ENCODE measurements around the gene OR10Z1. TPM values are rescaled to one million over a fixed set of nuclear protein-coding genes. Genes with fewer than 3 reads are reported as not detected.

OR10Z1 gene
- total and polyA plus RNA-seq, 2 of the 13 experiments (the other 11 are each of a cell fraction or from before 2014, with no cell fraction given): not detected

DNA sequence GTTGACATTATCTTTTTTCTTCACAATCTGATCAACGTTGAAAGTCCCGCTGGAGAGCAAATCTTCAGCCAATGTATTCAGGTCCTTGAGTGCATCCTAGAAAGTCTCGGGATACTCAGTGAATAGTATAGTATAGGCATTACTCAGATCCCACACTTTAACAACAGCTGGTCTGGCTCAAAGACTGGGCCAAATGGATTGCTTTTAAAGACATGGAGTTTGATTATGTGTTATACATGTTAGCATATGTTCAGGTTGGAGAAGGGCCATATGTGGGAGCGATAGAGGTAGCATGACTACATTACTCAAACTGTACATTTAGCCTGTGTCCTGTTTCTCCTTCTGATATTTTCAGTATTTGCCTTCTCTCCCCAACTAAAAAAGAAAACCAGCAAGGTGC lies 33.1 kb downstream of the OR10Z1 start:
- Histone ChIP-seq H3K36me3 (replicated peaks in 1 of 2; ENCODE audit: control insufficient read depth in 1 of 2, insufficient read depth in 2 of 2, low read length in 2 of 2) (no peaks in the 10 kb centered on the region), H3K27ac (ENCODE audit: extremely low read length, insufficient read depth, low read length) (no peak overlapping the region), H3K4me2 (ENCODE audit: low read depth, low read length) (no peak overlapping the region), H2AFZ (ENCODE audit: low read length) (no peak overlapping the region), H3K9me3 (ENCODE audit: low read length) (peaks cover 64% of the 10 kb centered on the region), H3K79me2 (ENCODE audit: insufficient read depth, low read length) (no peaks in the 10 kb centered on the region), H3K4me1 (ENCODE audit: insufficient read depth, low read length) (no peaks in the 10 kb centered on the region), H3K4me3 (replicated peaks in 1 of 3; ENCODE audit: insufficient read depth in 1 of 3, low read depth in 2 of 3, low read length in 3 of 3) (no peak overlapping the region), H3K27me3 (ENCODE audit: control insufficient read depth in 1 of 2, insufficient read depth in 2 of 2, low read length in 2 of 2) (no peaks in the 10 kb centered on the region), H4K20me1 (ENCODE audit: insufficient read depth, low read length) (no peaks in the 10 kb centered on the region), H3K9ac (ENCODE audit: insufficient read depth, low read depth, low read length) (no peak overlapping the region)
- 16% methylated on average over 4 of the region's 4 CpGs for WGBS (ENCODE audit: low lambda C conversion rate)
- in situ Hi-C loops (cut with HindIII; ENCODE audit: extremely low pct_ligation_motif_present, low pct_unique_long_range_greater_than_20kb): no loop called here
- ATAC-seq (no peak), DNase-seq (ENCODE audit: low spot score) (no peak), FAIRE-seq (no peak)
- POLR2A ChIA-PET: no interaction called here
- TF ChIP-seq ZNF577 (CRISPR knock-in tag; IDR thresholded peaks at IDR 0.05; ENCODE audit: borderline replicate concordance, low read depth) (no peak), SOX6 (IDR thresholded peaks at IDR 0.05) (no peak), SOX6 (CRISPR knock-in tag; IDR thresholded peaks at IDR 0.05) (no peak), ZNF383 (CRISPR knock-in tag; IDR thresholded peaks at IDR 0.05; ENCODE audit: borderline replicate concordance) (no peak), RBM22 (optimal IDR thresholded peaks at IDR 0.05; ENCODE audit: low read length) (no peak), ZNF569 (CRISPR knock-in tag; IDR thresholded peaks at IDR 0.05; ENCODE audit: borderline replicate concordance) (no peak), ZNF598 (CRISPR knock-in tag; IDR thresholded peaks at IDR 0.05; ENCODE audit: borderline replicate concordance) (no peak), CBX1 (IDR thresholded peaks at IDR 0.05; ENCODE audit: low read depth) (no peak), CAMTA2 (CRISPR knock-in tag; IDR thresholded peaks at IDR 0.05; ENCODE audit: borderline replicate concordance) (no peak), ZC3H13 (CRISPR knock-in tag; IDR thresholded peaks at IDR 0.05) (no peak), HCFC1 (IDR thresholded peaks at IDR 0.05; ENCODE audit: low read depth, low read length) (no peak), ZNF530 (CRISPR knock-in tag; IDR thresholded peaks at IDR 0.05; ENCODE audit: low read depth) (no peak), ZNF451 (CRISPR knock-in tag; IDR thresholded peaks at IDR 0.05) (no peak)
- CTCF ChIA-PET (ENCODE audit: low intra/inter-chr PET ratio, low total read pairs): no interaction called here
- BruUV-seq (replicated peaks): no TSS peak
- intact Hi-C loops (cut with micrococcal nuclease; ENCODE audit: unreplicated experiment): no loop called here

All from HepG2 (cell line).